Thoracic aorta (tissue), 2 donors: Measurements from ENCODE around the gene DARS1. TPM values are rescaled to one million over a fixed set of nuclear protein-coding genes. Genes with fewer than 3 reads are reported as not detected.

ENCODE experiments used
- ATAC-seq: fragments of 150-250 bp; one replicate; pipeline ENCODE4 v1.8.0; 2017; ENCODE audit warnings: low read depth; ENCODE audit not compliant: insufficient number of reproducible peaks, low FRiP score
- DNase-seq: peaks from one replicate; pipeline ENCODE4 v3.0.0-alpha.2; 2020; ENCODE audit warnings: low spot score
- H3K27ac ChIP-seq, 2 donors: fragments of 200-600 bp; sonication (generic); 1 replicate in 1 of 2; 2 replicates in 1 of 2; pipeline ENCODE4 v1.5.1; 2016; ENCODE audit warnings: mild to moderate bottlenecking in 2 of 2, moderate library complexity in 2 of 2
- H3K27me3 ChIP-seq: fragments of 200-600 bp; sonication (generic); replicated peaks from 2 replicates; pipeline ENCODE4 v1.6.0; 2016; ENCODE audit warnings: mild to moderate bottlenecking; ENCODE audit not compliant: insufficient read depth
- H3K36me3 ChIP-seq: fragments of 200-600 bp; sonication (generic); one replicate; pipeline ENCODE4 v1.5.1; 2016
- H3K4me1 ChIP-seq, 2 donors: fragments of 200-600 bp; sonication (generic); 1 replicate in 1 of 2; 2 replicates in 1 of 2; pipeline versions ENCODE4 v1.5.1 to v1.6.0; 2016; ENCODE audit warnings: low read depth in 2 of 2, mild to moderate bottlenecking in 1 of 2; ENCODE audit not compliant: control insufficient read depth in 1 of 2
- H3K4me3 ChIP-seq: fragments of 200-600 bp; sonication (generic); 2 replicates; pipeline ENCODE4 v1.5.1; 2016; ENCODE audit warnings: mild to moderate bottlenecking
- H3K9me3 ChIP-seq: fragments of 200-600 bp; sonication (generic); 2 replicates; pipeline ENCODE4 v1.5.1; 2016
- total RNA-seq, 2 donors: library from RNA; depleted of rRNA; stranded (reverse); fragments of >200 nt; gene quantifications; one replicate each; pipeline versions ENCODE4 v1.1.0 to v1.2.3, GENCODE V29; 2016
- TF ChIP-seq, protein P1 (sequence below): fragments of 200-600 bp; sonication (generic); IDR thresholded peaks from one replicate; pipeline ENCODE4 v1.5.1; 2019; ENCODE audit warnings: antibody characterized with exemption

The DARS1 gene
- total RNA-seq, 2 donors from 2014 or later, result 42.8 to 67.9 TPM

DNA sequence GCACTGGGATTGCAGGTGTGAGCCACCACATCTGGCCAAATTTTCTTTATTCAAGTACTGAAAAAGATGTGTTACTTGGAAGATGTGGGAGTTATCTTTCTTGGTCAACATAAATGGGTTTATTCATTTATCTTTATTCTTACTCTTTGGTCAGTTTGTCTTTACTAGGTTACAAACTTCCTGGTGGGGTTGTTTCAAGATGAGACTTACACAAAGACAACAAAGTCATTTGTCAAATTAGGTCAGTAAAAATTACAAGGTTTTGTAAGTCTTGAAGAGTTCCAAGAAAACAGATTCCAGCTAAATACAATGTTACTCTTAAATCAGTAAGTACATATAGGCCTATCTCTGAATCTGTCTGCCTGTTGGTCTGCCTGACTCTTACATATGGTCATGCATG is 48.9 kb downstream of the DARS1 start:
- Histone ChIP-seq H3K4me1 (no peaks in the 10 kb centered on the region), H3K27me3 (no peaks in the 10 kb centered on the region), H3K4me3 (no peak overlapping the region), H3K36me3 (peaks cover 9% of the 10 kb centered on the region), H3K27ac (no peak overlapping the region), H3K9me3 (no peaks in the 10 kb centered on the region)
- ATAC-seq (no peak), DNase-seq (no peak)
- TF ChIP-seq, protein P1, sequence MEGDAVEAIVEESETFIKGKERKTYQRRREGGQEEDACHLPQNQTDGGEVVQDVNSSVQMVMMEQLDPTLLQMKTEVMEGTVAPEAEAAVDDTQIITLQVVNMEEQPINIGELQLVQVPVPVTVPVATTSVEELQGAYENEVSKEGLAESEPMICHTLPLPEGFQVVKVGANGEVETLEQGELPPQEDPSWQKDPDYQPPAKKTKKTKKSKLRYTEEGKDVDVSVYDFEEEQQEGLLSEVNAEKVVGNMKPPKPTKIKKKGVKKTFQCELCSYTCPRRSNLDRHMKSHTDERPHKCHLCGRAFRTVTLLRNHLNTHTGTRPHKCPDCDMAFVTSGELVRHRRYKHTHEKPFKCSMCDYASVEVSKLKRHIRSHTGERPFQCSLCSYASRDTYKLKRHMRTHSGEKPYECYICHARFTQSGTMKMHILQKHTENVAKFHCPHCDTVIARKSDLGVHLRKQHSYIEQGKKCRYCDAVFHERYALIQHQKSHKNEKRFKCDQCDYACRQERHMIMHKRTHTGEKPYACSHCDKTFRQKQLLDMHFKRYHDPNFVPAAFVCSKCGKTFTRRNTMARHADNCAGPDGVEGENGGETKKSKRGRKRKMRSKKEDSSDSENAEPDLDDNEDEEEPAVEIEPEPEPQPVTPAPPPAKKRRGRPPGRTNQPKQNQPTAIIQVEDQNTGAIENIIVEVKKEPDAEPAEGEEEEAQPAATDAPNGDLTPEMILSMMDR, result no peak

DNA sequence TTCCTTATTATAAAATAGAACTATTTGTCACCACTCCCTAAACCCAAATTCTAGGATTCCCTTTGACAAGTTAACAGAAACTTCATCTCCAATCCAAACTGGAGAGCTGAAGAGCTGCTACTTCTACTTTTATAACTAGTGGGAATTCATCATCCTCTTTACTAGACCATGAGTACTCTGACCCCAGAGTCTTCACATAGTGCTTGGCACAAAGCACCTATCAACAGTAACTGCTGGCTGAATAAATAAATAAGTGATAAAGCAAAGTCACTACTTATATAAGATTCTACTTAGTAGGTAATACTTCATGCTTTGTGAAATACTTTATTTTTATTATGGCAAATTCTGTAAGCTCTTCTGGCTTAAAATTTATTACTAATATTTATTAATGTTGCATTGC is 49.5 kb downstream of the DARS1 start:
- no peaks in the 10 kb centered on the region for H3K27me3 ChIP-seq
- H3K4me1 ChIP-seq, result no peaks in the 10 kb centered on the region
- peaks cover 11% of the 10 kb centered on the region for H3K36me3 ChIP-seq
- no peak overlapping the region for H3K27ac ChIP-seq
- ATAC-seq, result no peak
- no peaks in the 10 kb centered on the region for H3K9me3 ChIP-seq
- TF ChIP-seq, protein P1, result no peak
- H3K4me3 ChIP-seq, result no peak overlapping the region
- no peak for DNase-seq

DNA sequence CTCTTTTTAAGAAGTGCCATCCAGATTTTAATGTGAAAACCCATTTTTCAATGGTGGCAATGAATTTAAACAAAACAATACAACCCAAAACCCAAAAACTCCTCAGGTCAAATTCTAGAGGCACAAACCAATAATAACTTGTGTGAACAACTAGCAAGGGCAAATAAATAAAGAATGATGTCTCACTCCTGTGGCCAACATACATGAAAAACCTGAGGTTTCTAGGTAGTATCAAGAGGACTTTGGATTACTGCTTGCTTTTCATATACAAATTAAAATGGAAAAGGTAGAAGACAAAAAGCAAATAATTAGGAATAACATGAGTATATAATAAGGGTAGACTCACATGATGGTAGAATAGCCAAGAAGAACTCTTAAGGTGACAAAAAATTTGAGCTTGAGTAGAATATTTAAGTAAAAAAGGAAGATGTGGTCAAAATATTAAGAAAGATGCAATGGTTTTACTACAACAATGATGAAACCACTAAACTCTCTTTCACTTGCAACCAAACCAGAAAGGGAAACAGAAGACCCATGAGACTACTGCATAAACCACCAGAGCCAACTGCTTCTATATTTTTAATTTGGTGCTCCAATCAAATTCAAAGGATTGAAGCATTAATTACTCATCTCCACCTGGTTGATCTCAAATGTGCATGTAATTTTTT is 53.5 kb downstream of the DARS1 start:
- no peaks in the 10 kb centered on the region for H3K27me3 ChIP-seq
- no peak overlapping the region for H3K27ac ChIP-seq
- TF ChIP-seq, protein P1, result no peak
- H3K4me1 ChIP-seq, result no peaks in the 10 kb centered on the region
- peaks cover 17% of the 10 kb centered on the region for H3K36me3 ChIP-seq
- ATAC-seq (no peak), DNase-seq (no peak)
- H3K4me3 ChIP-seq, result no peak overlapping the region
- H3K9me3 ChIP-seq, result no peaks in the 10 kb centered on the region

DNA sequence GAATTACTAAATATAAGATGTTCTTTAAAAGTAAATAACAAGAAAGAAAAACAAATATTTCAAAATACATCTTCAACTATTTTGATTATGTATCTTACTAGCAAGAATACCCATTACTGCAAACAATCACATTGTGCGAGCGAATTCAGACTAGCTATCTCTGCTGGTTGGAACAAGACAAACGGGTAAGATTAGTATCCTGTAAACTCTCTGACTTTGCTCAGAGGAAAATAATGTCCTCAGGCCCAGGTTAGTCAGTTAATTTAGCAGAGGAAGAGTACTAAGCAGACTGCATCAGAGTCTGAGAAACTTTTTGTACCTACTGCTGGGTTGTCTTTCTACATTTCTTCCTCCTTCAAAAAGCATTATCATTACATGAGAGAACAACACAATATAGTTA is 58.8 kb downstream of the DARS1 start:
- H3K27me3 ChIP-seq, result no peaks in the 10 kb centered on the region

DNA sequence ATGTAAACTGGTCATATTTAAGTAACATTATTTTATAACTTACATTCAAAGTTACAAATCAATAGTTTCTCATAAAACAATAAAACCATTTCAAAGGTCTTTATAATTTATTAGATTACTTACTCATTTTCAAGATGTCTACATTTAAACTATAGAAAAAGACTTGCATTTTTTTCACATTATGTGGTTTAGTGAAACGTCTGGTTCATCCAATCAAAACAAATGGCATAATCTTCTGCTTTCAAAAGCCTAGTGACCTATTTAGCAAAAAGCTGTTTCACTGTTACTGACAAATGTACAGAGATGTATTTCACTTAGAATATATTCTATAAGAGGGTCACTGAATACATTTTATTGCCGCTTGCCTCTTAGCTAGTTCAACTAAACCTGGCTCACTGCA is 59.9 kb downstream of the DARS1 start:
- Histone ChIP-seq H3K4me1 (peaks cover 0 to 4% of the 10 kb centered on the region in 2 donors), H3K27ac (no peak overlapping the region), H3K36me3 (peaks cover 15% of the 10 kb centered on the region), H3K9me3 (no peaks in the 10 kb centered on the region), H3K27me3 (no peaks in the 10 kb centered on the region), H3K4me3 (no peak overlapping the region)
- ATAC-seq (no peak), DNase-seq (no peak)
- TF ChIP-seq, protein P1, result no peak

More for the DNA sequence above, 58.8 kb downstream of the DARS1 start:
- no peak for DNase-seq
- Histone ChIP-seq H3K27ac (no peak overlapping the region), H3K36me3 (peaks cover 17% of the 10 kb centered on the region), H3K4me1 (peaks cover 0 to 4% of the 10 kb centered on the region in 2 donors), H3K9me3 (no peaks in the 10 kb centered on the region), H3K4me3 (no peak overlapping the region)
- TF ChIP-seq, protein P1, result no peak
- no peak for ATAC-seq
